Mesodermal cell (in vitro differentiated cells): ENCODE results near the gene ERN1.

Experiments used
- H3K27ac ChIP-seq: 2 replicates; pipeline ENCODE4 v1.7.0; 2013; ENCODE audit warnings: mild to moderate bottlenecking, low read depth, low read length, moderate library complexity; ENCODE audit not compliant: severe bottlenecking
- H3K36me3 ChIP-seq: 2 replicates; pipeline ENCODE4 v1.7.1; 2013; ENCODE audit warnings: mild to moderate bottlenecking, low read length, moderate library complexity; ENCODE audit not compliant: control insufficient read depth, insufficient read depth
- H3K4me1 ChIP-seq: one replicate; pipeline ENCODE4 v1.7.1; 2013; ENCODE audit warnings: mild to moderate bottlenecking, low read length; ENCODE audit not compliant: insufficient read depth, control insufficient read depth, poor library complexity, severe bottlenecking
- H3K4me3 ChIP-seq: 2 replicates; pipeline ENCODE4 v1.7.0; 2013; ENCODE audit warnings: low read length, control low read depth, mild to moderate bottlenecking; ENCODE audit not compliant: insufficient read depth, poor library complexity, severe bottlenecking; ENCODE audit errors: extremely low read depth
- H3K9me3 ChIP-seq: 2 replicates; pipeline ENCODE4 v1.7.1; 2013; ENCODE audit warnings: mild to moderate bottlenecking, low read length, moderate library complexity; ENCODE audit not compliant: control insufficient read depth
- WGBS, 2 experiments: methylation state at CpG; one replicate each; pipeline ENCODE4 v1.1.5; 2013; ENCODE audit warnings: missing lambda C conversion rate in 2 of 2; ENCODE audit not compliant: insufficient coverage in 2 of 2; 5-methylcytosine and 5-hydroxymethylcytosine counted together

The ERN1 gene

DNA sequence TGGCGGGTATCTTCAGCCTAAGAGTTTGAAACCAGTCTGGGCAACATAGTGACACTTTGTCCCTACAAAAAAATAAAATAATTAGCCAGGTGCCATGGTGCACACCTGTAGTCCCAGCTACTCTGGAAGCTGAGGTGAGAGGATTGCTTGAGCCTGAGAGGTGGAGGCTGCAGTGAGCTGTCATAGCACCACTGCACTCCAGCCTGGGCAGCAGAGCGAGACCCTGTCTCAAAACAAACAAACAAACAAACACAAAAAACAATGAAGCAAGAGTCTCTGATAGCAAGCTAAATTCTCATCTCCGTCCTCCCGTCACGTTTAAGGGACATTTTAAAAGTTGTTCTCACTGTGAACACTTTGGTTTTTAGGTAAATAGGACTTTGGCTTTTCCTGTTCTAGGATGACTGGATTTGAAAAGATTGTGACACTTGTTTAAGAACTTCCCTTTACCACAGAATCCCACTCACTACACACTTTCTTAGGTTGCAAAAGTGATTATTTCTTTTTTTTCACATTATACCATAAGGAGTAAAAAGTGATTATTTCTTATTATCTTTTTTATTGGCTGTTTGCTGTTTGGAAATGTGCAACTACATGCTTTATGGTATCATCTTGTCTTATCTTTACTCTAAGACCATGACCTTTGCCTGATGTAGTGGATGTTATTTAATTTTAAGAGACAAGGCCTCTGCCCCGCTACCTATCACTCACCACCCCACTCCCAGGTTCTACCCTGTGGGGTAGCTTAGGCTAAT is 4.4 kb upstream of the ERN1 start:
- Histone ChIP-seq H3K4me1 (no peaks in the 10 kb centered on the region), H3K4me3 (no peak overlapping the region), H3K36me3 (no peaks in the 10 kb centered on the region), H3K9me3 (no peaks in the 10 kb centered on the region), H3K27ac (no peak overlapping the region)
- WGBS, 2 experiments: 80 to 100% methylated on average over 1 of the region's 6 CpGs

DNA sequence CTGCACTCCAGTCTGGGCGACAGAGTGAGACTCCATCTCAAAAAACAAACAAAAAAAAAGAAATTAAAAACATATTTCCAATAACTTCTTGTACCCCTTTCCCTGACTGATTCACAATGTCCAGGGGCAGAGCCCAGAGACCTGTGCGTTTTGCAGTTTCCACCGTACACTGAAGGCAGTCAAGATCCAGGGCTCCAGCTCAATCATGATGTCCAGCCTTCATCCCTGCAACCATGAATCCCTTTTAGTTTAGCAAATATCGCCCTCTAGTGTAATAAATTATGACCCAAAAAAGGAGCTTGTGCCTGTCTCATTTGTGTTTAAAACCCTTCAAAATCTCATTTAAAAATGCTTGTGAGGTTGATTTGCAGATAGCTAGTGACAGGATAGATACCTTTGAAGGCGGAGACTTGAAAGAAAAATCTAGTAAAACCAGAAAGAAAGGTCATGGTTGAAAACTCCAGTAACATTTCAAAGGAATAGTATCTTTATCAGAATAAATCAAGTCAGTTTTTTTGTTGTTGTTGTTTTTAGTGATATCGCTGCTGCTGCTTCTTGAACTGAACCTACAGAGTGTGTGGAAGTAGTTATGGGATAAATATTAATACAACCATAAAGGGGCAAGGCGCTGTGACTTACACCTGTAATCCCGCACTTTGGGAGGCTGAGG is 3.7 kb upstream of the ERN1 start:
- Histone ChIP-seq H3K4me3 (no peak overlapping the region), H3K4me1 (no peaks in the 10 kb centered on the region), H3K27ac (no peak overlapping the region), H3K36me3 (no peaks in the 10 kb centered on the region), H3K9me3 (no peaks in the 10 kb centered on the region)
- 27 to 49% methylated on average over 4 of the region's 8 CpGs for WGBS, 2 experiments

DNA sequence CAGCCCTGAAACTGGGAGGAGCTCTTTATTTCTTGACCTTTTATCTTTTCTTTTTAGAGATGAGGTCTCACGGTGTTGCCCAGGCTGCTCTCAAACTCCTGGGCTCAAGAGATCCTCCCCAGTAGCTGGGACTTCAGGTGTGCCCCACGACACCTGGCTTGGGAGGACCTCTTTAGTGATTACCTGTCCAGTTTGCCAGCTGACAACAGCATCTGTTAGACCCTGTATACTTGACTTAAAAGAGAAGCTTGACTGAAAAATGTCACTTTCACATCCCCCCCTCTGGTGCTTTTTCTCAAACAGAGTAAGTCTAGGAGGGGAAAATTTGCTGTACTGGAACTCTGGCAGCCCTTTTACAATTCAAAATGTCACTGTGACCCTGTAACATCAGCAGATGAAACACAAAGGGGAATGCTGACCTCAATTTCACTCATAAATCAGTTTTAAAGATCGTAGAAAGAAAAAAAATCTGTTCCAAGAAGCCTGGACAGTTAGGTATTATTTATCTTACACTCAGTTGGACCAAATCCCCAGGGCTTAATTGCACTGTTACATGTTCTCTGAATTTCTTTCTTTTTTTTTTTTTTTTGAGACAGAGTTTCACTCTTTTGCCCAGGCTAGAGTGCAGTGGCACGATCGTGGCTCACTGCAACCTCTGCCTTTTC is 1.8 kb upstream of the ERN1 start:
- H3K9me3 ChIP-seq: no peaks in the 10 kb centered on the region
- H3K27ac ChIP-seq: no peak overlapping the region
- no peaks in the 10 kb centered on the region for H3K4me1 ChIP-seq
- WGBS, 2 experiments: 85 to 95% methylated on average over 4 to 5 of the region's 5 CpGs
- H3K36me3 ChIP-seq: no peaks in the 10 kb centered on the region
- no peak overlapping the region for H3K4me3 ChIP-seq

GRCh38 chr17:64130559-64131001 is 636 bp upstream of the ERN1 start:
- Histone ChIP-seq H3K9me3 (no peaks in the 10 kb centered on the region), H3K27ac (peak overlapping the region; percentile 66), H3K4me1 (no peaks in the 10 kb centered on the region), H3K4me3 (peak overlapping the region; percentile 67), H3K36me3 (no peaks in the 10 kb centered on the region)
- WGBS, 2 experiments: 28 to 37% methylated on average over 22 to 24 of the region's 24 CpGs

- Histone ChIP-seq H3K9me3 (no peaks in the 10 kb centered on the region), H3K4me3 (peak overlapping the region; percentile 67), H3K36me3 (no peaks in the 10 kb centered on the region), H3K4me1 (no peaks in the 10 kb centered on the region), H3K27ac (peak overlapping the region; percentile 67)
- WGBS, 2 experiments: 0% methylated on average over 27 of the region's 31 CpGs
Observed at GRCh38 chr17:64129515-64129764, 504 bp downstream of the ERN1 start.

- Histone ChIP-seq H3K36me3 (no peaks in the 10 kb centered on the region), H3K4me1 (no peaks in the 10 kb centered on the region), H3K4me3 (peak overlapping the region; percentile 67), H3K9me3 (no peaks in the 10 kb centered on the region), H3K27ac (peak overlapping the region; percentile 67)
- WGBS, 2 experiments: 13 to 20% methylated on average over 11 to 12 of the region's 15 CpGs
Observed at GRCh38 chr17:64128787-64129514, 993 bp downstream of the ERN1 start.

GRCh38 chr17:64126918-64127317 is 3.0 kb downstream of the ERN1 start:
- Histone ChIP-seq H3K4me3 (no peak overlapping the region), H3K36me3 (no peaks in the 10 kb centered on the region), H3K9me3 (no peaks in the 10 kb centered on the region), H3K27ac (no peak overlapping the region), H3K4me1 (no peaks in the 10 kb centered on the region)
- WGBS, 2 experiments: 100% methylated on average over 1 of the region's 1 CpG

DNA sequence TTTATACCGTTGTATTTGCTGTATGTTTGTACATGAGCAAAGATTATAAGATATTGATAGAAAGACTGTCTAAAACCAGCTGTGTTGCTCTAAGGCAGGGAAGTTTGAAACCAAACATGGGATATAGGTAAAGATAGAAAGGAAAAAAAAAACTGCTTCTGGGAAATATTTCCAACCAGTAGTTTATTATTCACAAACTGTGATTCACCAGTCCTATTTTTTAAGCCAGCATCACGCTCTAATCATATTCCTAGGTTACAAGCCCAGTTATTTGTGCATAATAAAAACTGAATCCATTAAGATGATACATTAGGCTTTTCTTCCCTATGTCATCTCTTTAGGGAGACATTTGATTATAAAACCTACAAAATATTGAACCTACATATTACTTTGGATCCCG is 4.0 kb downstream of the ERN1 start:
- Histone ChIP-seq H3K4me3 (no peak overlapping the region), H3K9me3 (no peaks in the 10 kb centered on the region), H3K4me1 (no peaks in the 10 kb centered on the region), H3K27ac (no peak overlapping the region), H3K36me3 (no peaks in the 10 kb centered on the region)
- WGBS, 2 experiments: 69 to 86% methylated on average over 1 to 2 of the region's 3 CpGs

- no peaks in the 10 kb centered on the region for H3K4me1 ChIP-seq
- no peaks in the 10 kb centered on the region for H3K36me3 ChIP-seq
- H3K4me3 ChIP-seq: no peak overlapping the region
- H3K27ac ChIP-seq: no peak overlapping the region
- WGBS, 2 experiments: 94 to 100% methylated on average over 1 to 2 of the region's 3 CpGs
- no peaks in the 10 kb centered on the region for H3K9me3 ChIP-seq
Observed at GRCh38 chr17:64124609-64125008, 5.3 kb downstream of the ERN1 start.

- no peaks in the 10 kb centered on the region for H3K9me3 ChIP-seq
- WGBS, 2 experiments: 90 to 92% methylated on average over 3 to 4 of the region's 4 CpGs
- H3K4me3 ChIP-seq: no peak overlapping the region
- no peaks in the 10 kb centered on the region for H3K36me3 ChIP-seq
- H3K4me1 ChIP-seq: no peaks in the 10 kb centered on the region
- no peak overlapping the region for H3K27ac ChIP-seq
Observed at GRCh38 chr17:64123114-64123513, 6.8 kb downstream of the ERN1 start.
